ENCODE data around the gene NDUFAB1.
"Not testable (repeated sequence)": the region's sequence is repeated elsewhere in the genome, so short reads cannot be mapped to it uniquely, and the experiment has no call there.

NDUFAB1 gene

GRCh38 chr16:23595951-23596720 is at the start of gene NDUFAB1:
Gene NDUFAB1 (minus strand): TSS chr16:23596316. CDS start chr16:23596290, 26 bp downstream.
- DNase-seq (ENCODE audit: low spot score), result peak; percentile 95
- in situ Hi-C loops (cut with MboI; ENCODE audit: low sequenced_read_pairs, unreplicated experiment), result no loop called here
- peak; percentile 100 for TF ChIP-seq CTCF (IDR thresholded peaks at IDR 0.05; ENCODE audit: borderline replicate concordance, control extremely low read depth, extremely low read depth, insufficient read depth, missing control alignments)

- in situ Hi-C loops (cut with MboI; ENCODE audit: low sequenced_read_pairs, unreplicated experiment), result no loop called here
- DNase-seq (ENCODE audit: low spot score), result no peak
- TF ChIP-seq CTCF (IDR thresholded peaks at IDR 0.05; ENCODE audit: borderline replicate concordance, control extremely low read depth, extremely low read depth, insufficient read depth, missing control alignments), result no peak
Observed at GRCh38 chr16:23642246-23642774, 46.2 kb upstream of the NDUFAB1 start.

GRCh38 chr16:23640931-23641765 is 45.0 kb upstream of the NDUFAB1 start, which contains the start of the genes DCTN5 and PALB2:
Gene DCTN5 (plus strand): TSS chr16:23641466. CDS start chr16:23641543, 77 bp downstream.
Gene PALB2 (minus strand): TSS chr16:23641310. CDS start chr16:23641157, 153 bp downstream.
- peak; percentile 98 for DNase-seq (ENCODE audit: low spot score)
- in situ Hi-C loops (cut with MboI; ENCODE audit: low sequenced_read_pairs, unreplicated experiment), result no loop called here
- no peak for TF ChIP-seq CTCF (IDR thresholded peaks at IDR 0.05; ENCODE audit: borderline replicate concordance, control extremely low read depth, extremely low read depth, insufficient read depth, missing control alignments)

GRCh38 chr16:23640615-23640930 is 44.5 kb upstream of the NDUFAB1 start:
- no peak for TF ChIP-seq CTCF (IDR thresholded peaks at IDR 0.05; ENCODE audit: borderline replicate concordance, control extremely low read depth, extremely low read depth, insufficient read depth, missing control alignments)
- no peak for DNase-seq (ENCODE audit: low spot score)
- in situ Hi-C loops (cut with MboI; ENCODE audit: low sequenced_read_pairs, unreplicated experiment), result no loop called here

- TF ChIP-seq CTCF (IDR thresholded peaks at IDR 0.05; ENCODE audit: borderline replicate concordance, control extremely low read depth, extremely low read depth, insufficient read depth, missing control alignments), result no peak
- in situ Hi-C loops (cut with MboI; ENCODE audit: low sequenced_read_pairs, unreplicated experiment), result no loop called here
- no peak for DNase-seq (ENCODE audit: low spot score)
Observed at GRCh38 chr16:23635958-23636357, 39.8 kb upstream of the NDUFAB1 start.

GRCh38 chr16:23634461-23635036 is 38.4 kb upstream of the NDUFAB1 start:
- DNase-seq (ENCODE audit: low spot score), result no peak
- in situ Hi-C loops (cut with MboI; ENCODE audit: low sequenced_read_pairs, unreplicated experiment), result no loop called here
- TF ChIP-seq CTCF (IDR thresholded peaks at IDR 0.05; ENCODE audit: borderline replicate concordance, control extremely low read depth, extremely low read depth, insufficient read depth, missing control alignments), result no peak

- in situ Hi-C loops (cut with MboI; ENCODE audit: low sequenced_read_pairs, unreplicated experiment); DNase-seq (ENCODE audit: low spot score): not testable (repeated sequence)
Observed at GRCh38 chr16:23631874-23632273, 35.8 kb upstream of the NDUFAB1 start.
